OCI-LY3 (cell line): ENCODE data around the gene STRA6.

Experiments
- CTCF ChIP-seq: fragments of 200-600, 300-600 bp; sonication (generic); IDR thresholded peaks from 2 replicates; pipeline ENCODE4 v1.5.1; 2014; ENCODE audit warnings: antibody characterized with exemption, low read length, low read depth
- EZH2phosphoT487 ChIP-seq: fragments of 200-600 bp; shearing (Covaris generic); IDR thresholded peaks from 2 replicates; pipeline ENCODE4 v1.6.1; 2018; ENCODE audit warnings: antibody characterized with exemption, mixed run types, low read depth

- no peak for TF ChIP-seq CTCF
- no peak for TF ChIP-seq EZH2phosphoT487
These were observed 5.3 kb upstream of the STRA6 start for GRCh38 chr15:74207652-74208440.
